ENCODE results near the gene NEGR1. TPM values are rescaled to one million over a fixed set of nuclear protein-coding genes. Genes with fewer than 3 reads are reported as not detected.

The NEGR1 gene
- total RNA-seq, 1 donor from 2014 or later = 2.4 TPM

- no peak for TF ChIP-seq CTCF (IDR thresholded peaks at IDR 0.05; ENCODE audit: unreplicated experiment)
- no peaks in the 10 kb centered on the region for H3K36me3 Mint-ChIP-seq
- no peaks in the 10 kb centered on the region for H3K9me3 Mint-ChIP-seq
- peaks cover 3% of the 10 kb centered on the region for H3K27me3 Mint-ChIP-seq (ENCODE audit: low read depth)
- no peak overlapping the region for H3K4me3 Mint-ChIP-seq
- DNase-seq (ENCODE audit: low spot score in 2 of 2, unreplicated experiment in 2 of 2) = no peak
- H3K4me1 Mint-ChIP-seq = no peaks in the 10 kb centered on the region
- H3K27ac Mint-ChIP-seq = no peak overlapping the region
Measured at GRCh38 chr1:72184099-72184701, 98.1 kb downstream of the NEGR1 start.

- Mint-ChIP-seq H3K4me1 (no peaks in the 10 kb centered on the region), H3K4me3 (no peak overlapping the region), H3K27me3 (ENCODE audit: low read depth) (peaks cover 3% of the 10 kb centered on the region), H3K27ac (no peak overlapping the region), H3K36me3 (no peaks in the 10 kb centered on the region), H3K9me3 (no peaks in the 10 kb centered on the region)
- no peak for DNase-seq (ENCODE audit: low spot score in 2 of 2, unreplicated experiment in 2 of 2)
- no peak for TF ChIP-seq CTCF (IDR thresholded peaks at IDR 0.05; ENCODE audit: unreplicated experiment)
Measured at GRCh38 chr1:72182859-72183258, 99.5 kb downstream of the NEGR1 start.

- no peak for TF ChIP-seq CTCF (IDR thresholded peaks at IDR 0.05; ENCODE audit: unreplicated experiment)
- Mint-ChIP-seq H3K4me3 (no peak overlapping the region), H3K9me3 (no peaks in the 10 kb centered on the region), H3K4me1 (no peaks in the 10 kb centered on the region), H3K36me3 (no peaks in the 10 kb centered on the region), H3K27me3 (ENCODE audit: low read depth) (peaks cover 2% of the 10 kb centered on the region), H3K27ac (no peak overlapping the region)
- DNase-seq (ENCODE audit: low spot score in 2 of 2, unreplicated experiment in 2 of 2) = no peak
Measured at GRCh38 chr1:72178266-72178665, 104.1 kb downstream of the NEGR1 start.

- Mint-ChIP-seq H3K27me3 (ENCODE audit: low read depth) (peaks cover 2% of the 10 kb centered on the region), H3K4me1 (no peaks in the 10 kb centered on the region), H3K27ac (no peak overlapping the region), H3K36me3 (no peaks in the 10 kb centered on the region), H3K4me3 (no peak overlapping the region), H3K9me3 (no peaks in the 10 kb centered on the region)
- no peak for DNase-seq (ENCODE audit: low spot score in 2 of 2, unreplicated experiment in 2 of 2)
- TF ChIP-seq CTCF (IDR thresholded peaks at IDR 0.05; ENCODE audit: unreplicated experiment) = no peak
Measured at GRCh38 chr1:72177711-72178110, 104.6 kb downstream of the NEGR1 start.

GRCh38 chr1:72170246-72170645, 112.1 kb downstream of the NEGR1 start:
- Mint-ChIP-seq H3K4me1 (no peaks in the 10 kb centered on the region), H3K9me3 (no peaks in the 10 kb centered on the region), H3K4me3 (no peak overlapping the region), H3K27ac (no peak overlapping the region), H3K36me3 (no peaks in the 10 kb centered on the region), H3K27me3 (ENCODE audit: low read depth) (no peaks in the 10 kb centered on the region)
- no peak for TF ChIP-seq CTCF (IDR thresholded peaks at IDR 0.05; ENCODE audit: unreplicated experiment)
- DNase-seq (ENCODE audit: low spot score in 2 of 2, unreplicated experiment in 2 of 2) = no peak

- Mint-ChIP-seq H3K4me3 (no peak overlapping the region), H3K27ac (no peak overlapping the region), H3K36me3 (no peaks in the 10 kb centered on the region), H3K27me3 (ENCODE audit: low read depth) (no peaks in the 10 kb centered on the region), H3K9me3 (no peaks in the 10 kb centered on the region), H3K4me1 (no peaks in the 10 kb centered on the region)
- DNase-seq (ENCODE audit: low spot score in 2 of 2, unreplicated experiment in 2 of 2) = no peak
- TF ChIP-seq CTCF (IDR thresholded peaks at IDR 0.05; ENCODE audit: unreplicated experiment) = no peak
Measured at GRCh38 chr1:72166426-72166825, 115.9 kb downstream of the NEGR1 start.
